Activated CD4-positive, alpha-beta T cell treated with anti-CD3 and anti-CD28 coated beads, Interleukin-2, Interleukin-6, amounts not matched to agents 100 ng/mL and 50 ng/mL, durations not matched to agents 16 hours and 8 hours (primary cell): Measurements from ENCODE around the gene ZDHHC14.
"Not testable (repeated sequence)": the region's sequence is repeated elsewhere in the genome, so short reads cannot be mapped to it uniquely, and the experiment has no call there.

Experiments used
- DNase-seq: peaks from one replicate; pipeline ENCODE4 v3.0.0-alpha.2; 2020

The ZDHHC14 gene

GRCh38 chr6:157676241-157676640 lies 295.3 kb downstream of the ZDHHC14 start:
- no peak for DNase-seq

- DNase-seq = no peak
Measured at GRCh38 chr6:157677235-157677634, 296.2 kb downstream of the ZDHHC14 start.

GRCh38 chr6:157679605-157680580 lies 298.9 kb downstream of the ZDHHC14 start:
- DNase-seq = no peak

- no peak for DNase-seq
Measured at GRCh38 chr6:157681041-157681650, 300.2 kb downstream of the ZDHHC14 start.

- DNase-seq = no peak
Measured at GRCh38 chr6:157682856-157683481, 302.0 kb downstream of the ZDHHC14 start.

GRCh38 chr6:157683707-157684106 lies 302.7 kb downstream of the ZDHHC14 start:
- no peak for DNase-seq

GRCh38 chr6:157684620-157685299 lies 303.8 kb downstream of the ZDHHC14 start:
- no peak for DNase-seq

- no peak for DNase-seq
Measured at GRCh38 chr6:157685596-157686280, 304.7 kb downstream of the ZDHHC14 start.

GRCh38 chr6:157688275-157688959 lies 307.4 kb downstream of the ZDHHC14 start:
- no peak for DNase-seq

GRCh38 chr6:157688960-157689599 lies 308.1 kb downstream of the ZDHHC14 start:
- DNase-seq = no peak

- DNase-seq = no peak
Measured at GRCh38 chr6:157689875-157690274, 308.9 kb downstream of the ZDHHC14 start.

- no peak for DNase-seq
Measured at GRCh38 chr6:157690441-157691210, 309.6 kb downstream of the ZDHHC14 start.

GRCh38 chr6:157691621-157692020 lies 310.6 kb downstream of the ZDHHC14 start:
- DNase-seq = not testable (repeated sequence)

- no peak for DNase-seq
Measured at GRCh38 chr6:157693867-157694266, 312.9 kb downstream of the ZDHHC14 start.

GRCh38 chr6:157695301-157696040 lies 314.5 kb downstream of the ZDHHC14 start:
- no peak for DNase-seq

- no peak for DNase-seq
Measured at GRCh38 chr6:157699777-157700636, 319.0 kb downstream of the ZDHHC14 start.

- not testable (repeated sequence) for DNase-seq
Measured at GRCh38 chr6:157706351-157706750, 325.4 kb downstream of the ZDHHC14 start.

- no peak for DNase-seq
Measured at GRCh38 chr6:157706883-157707282, 325.9 kb downstream of the ZDHHC14 start.

- no peak for DNase-seq
Measured at GRCh38 chr6:157707576-157707975, 326.6 kb downstream of the ZDHHC14 start.
